HEK293T (cell line): ENCODE results near the gene PRLHR.

Experiments
- CTCF ChIA-PET: fragments of 350-600 bp; formaldehyde crosslinking; extraction: SDS; loops from one replicate; lab custom pipeline; 2021; ENCODE audit warnings: antibody characterized with exemption, inconsistent platforms; lab: Yijun Ruan, JAX
- POLR2A ChIA-PET: fragments of 350-600 bp; formaldehyde crosslinking; extraction: SDS; loops from one replicate; lab custom pipeline; 2020; ENCODE audit warnings: antibody characterized with exemption, inconsistent platforms; lab: Yijun Ruan, JAX
- DNase-seq: peaks from one replicate; pipeline ENCODE4 v3.0.0; 2012; ENCODE audit warnings: mixed read lengths; ENCODE audit errors: extremely low spot score
- ARNT ChIP-seq: fragments of 450-650 bp; IDR thresholded peaks from 2 replicates; pipeline ENCODE4 v1.6.1; 2017; ENCODE audit warnings: mild to moderate bottlenecking
- BHLHE40 ChIP-seq: fragments of 450-650 bp; IDR thresholded peaks from 2 replicates; pipeline ENCODE4 v1.6.1; 2016; ENCODE audit warnings: mild to moderate bottlenecking, moderate library complexity, borderline replicate concordance
- CTBP1 ChIP-seq: fragments of 450-650 bp; IDR thresholded peaks from 2 replicates; pipeline ENCODE4 v1.6.1; 2016; ENCODE audit warnings: borderline replicate concordance
- ELF4 ChIP-seq: fragments of 450-650 bp; IDR thresholded peaks from 2 replicates; pipeline ENCODE4 v1.6.1; 2017; ENCODE audit warnings: antibody characterized with exemption
- FOXA1 ChIP-seq: fragments of 450-650 bp; IDR thresholded peaks from 2 replicates; pipeline ENCODE4 v1.6.1; 2016; ENCODE audit warnings: mild to moderate bottlenecking
- FOXK2 ChIP-seq: fragments of 450-650 bp; IDR thresholded peaks from 2 replicates; pipeline ENCODE4 v1.6.1; 2016; ENCODE audit warnings: mild to moderate bottlenecking
- FOXM1 ChIP-seq: fragments of 450-650 bp; IDR thresholded peaks from 2 replicates; pipeline ENCODE4 v1.6.1; 2017; ENCODE audit warnings: mild to moderate bottlenecking, borderline replicate concordance
- HDGF ChIP-seq: fragments of 450-650 bp; IDR thresholded peaks from 2 replicates; pipeline ENCODE4 v1.6.1; 2017; ENCODE audit warnings: antibody characterized with exemption, borderline replicate concordance
- L3MBTL2 ChIP-seq: fragments of 450-650 bp; conservative IDR thresholded peaks from 2 replicates; pipeline ENCODE4 v1.6.1; 2016; ENCODE audit warnings: mild to moderate bottlenecking
- LEF1 ChIP-seq: fragments of 450-650 bp; IDR thresholded peaks from 2 replicates; pipeline ENCODE4 v1.6.1; 2017; ENCODE audit warnings: mild to moderate bottlenecking, borderline replicate concordance
- NFRKB ChIP-seq: fragments of 450-650 bp; IDR thresholded peaks from 2 replicates; pipeline ENCODE4 v1.6.1; 2016; ENCODE audit warnings: mild to moderate bottlenecking, moderate library complexity
- PKNOX1 ChIP-seq: fragments of 450-650 bp; IDR thresholded peaks from 2 replicates; pipeline ENCODE4 v1.6.1; 2016
- SP1 ChIP-seq: fragments of 450-650 bp; IDR thresholded peaks from 2 replicates; pipeline ENCODE4 v1.6.1; 2017
- SUZ12 ChIP-seq: fragments of 450-650 bp; IDR thresholded peaks from 2 replicates; pipeline ENCODE4 v1.6.1; 2016; ENCODE audit warnings: mild to moderate bottlenecking
- TARDBP ChIP-seq: fragments of 450-650 bp; IDR thresholded peaks from 2 replicates; pipeline ENCODE4 v1.6.1; 2016
- ZNF384 ChIP-seq: fragments of 450-650 bp; IDR thresholded peaks from 2 replicates; pipeline ENCODE4 v1.6.1; 2016

Gene PRLHR

GRCh38 chr10:118541718-118542117 lies 53.7 kb downstream of the PRLHR start:
- ChIA-PET CTCF (no interaction called here), POLR2A (no interaction called here)
- DNase-seq, result no peak
- TF ChIP-seq ARNT (no peak), SUZ12 (no peak), NFRKB (no peak), ZNF384 (no peak), FOXK2 (no peak), HDGF (no peak), CTBP1 (no peak), PKNOX1 (no peak), TARDBP (no peak), FOXA1 (no peak), BHLHE40 (no peak), LEF1 (no peak), ELF4 (no peak), L3MBTL2 (no peak), SP1 (no peak), FOXM1 (no peak)
